ENCODE results near the gene FAM131A. TPM values are rescaled to one million over a fixed set of nuclear protein-coding genes. Genes with fewer than 3 reads are reported as not detected.

Gene FAM131A
- total and polyA plus RNA-seq, 4 donors: 35.4 to 57.3 (median 46.9) TPM

DNA sequence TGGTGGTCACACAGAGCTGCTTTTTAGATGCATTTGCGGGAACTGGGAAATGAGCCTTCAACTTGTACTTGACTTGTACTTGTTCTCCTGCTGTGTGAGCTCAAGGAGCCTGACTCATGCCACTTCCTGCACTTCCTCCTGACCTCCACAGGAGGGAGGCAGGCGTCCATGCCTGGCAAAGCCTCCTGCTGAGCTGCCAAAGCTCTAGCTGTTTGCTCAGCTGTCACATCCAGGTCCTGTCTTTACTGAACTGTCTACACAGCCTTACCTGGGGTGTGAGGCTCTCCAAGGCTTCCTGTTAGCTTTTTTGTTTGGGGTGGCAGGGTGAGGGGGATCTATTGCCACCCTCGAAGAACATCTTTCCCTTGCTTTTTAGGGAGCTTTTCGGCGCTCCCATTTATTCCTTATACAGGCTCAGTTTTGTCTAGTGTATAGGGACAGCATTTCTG is 34.2 kb downstream of the FAM131A start:
- H3K9me3 ChIP-seq (ENCODE audit: control insufficient read depth, insufficient read depth, low read length): no peaks in the 10 kb centered on the region
- no peak overlapping the region for H3K4me3 ChIP-seq (ENCODE audit: low read depth, low read length)
- no peaks in the 10 kb centered on the region for H3K27me3 ChIP-seq (ENCODE audit: control insufficient read depth, insufficient read depth, low read length)
- 6% methylated on average over 2 of the region's 5 CpGs for WGBS (ENCODE audit: insufficient coverage)
- no peak overlapping the region for H3K27ac ChIP-seq (ENCODE audit: low read depth, low read length)
- H3K36me3 ChIP-seq (ENCODE audit: control insufficient read depth, insufficient read depth, low read length): peaks cover 32% of the 10 kb centered on the region
- peak in 5 of 6 donors; percentile 70 to 95 (median 76) for DNase-seq (ENCODE audit: low read depth in 4 of 6, low spot score in 6 of 6)
- peaks cover 21% of the 10 kb centered on the region for H3K4me1 ChIP-seq (ENCODE audit: control insufficient read depth, insufficient read depth, low read length)

DNA sequence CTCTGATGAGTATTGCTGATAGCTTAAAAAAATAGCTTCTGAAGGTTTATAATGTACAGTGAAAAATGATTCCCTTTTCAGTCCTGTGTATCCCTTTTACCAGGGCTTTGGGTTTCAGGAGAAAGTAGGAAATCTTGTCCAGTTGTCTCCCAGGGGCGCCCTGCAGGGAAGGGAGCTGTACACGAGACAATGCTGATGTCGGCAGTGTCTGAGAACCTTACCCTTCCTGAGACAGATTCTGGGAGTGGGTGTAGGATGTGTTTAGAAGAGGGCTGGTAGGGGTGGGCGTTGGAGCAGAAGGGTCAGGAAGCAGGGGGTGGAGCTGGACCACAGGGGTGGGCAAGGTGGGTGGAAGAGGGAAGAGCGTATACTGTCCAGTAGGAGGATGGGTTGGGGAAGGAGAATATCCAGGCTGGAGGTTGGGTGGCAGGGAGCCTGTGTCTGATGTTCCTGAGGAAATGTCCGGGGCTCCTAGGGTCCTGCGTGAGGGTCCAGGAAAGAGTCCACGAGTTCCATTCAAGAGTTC is 35.0 kb downstream of the FAM131A start:
- WGBS (ENCODE audit: insufficient coverage): 76% methylated on average over 8 of the region's 8 CpGs
- no peak overlapping the region for H3K27ac ChIP-seq (ENCODE audit: low read depth, low read length)
- no peak overlapping the region for H3K4me3 ChIP-seq (ENCODE audit: low read depth, low read length)
- peaks cover 22% of the 10 kb centered on the region for H3K4me1 ChIP-seq (ENCODE audit: control insufficient read depth, insufficient read depth, low read length)
- peaks cover 3% of the 10 kb centered on the region for H3K27me3 ChIP-seq (ENCODE audit: control insufficient read depth, insufficient read depth, low read length)
- DNase-seq (ENCODE audit: low read depth in 4 of 6, low spot score in 6 of 6): no peak
- peaks cover 24% of the 10 kb centered on the region for H3K36me3 ChIP-seq (ENCODE audit: control insufficient read depth, insufficient read depth, low read length)
- H3K9me3 ChIP-seq (ENCODE audit: control insufficient read depth, insufficient read depth, low read length): no peaks in the 10 kb centered on the region

DNA sequence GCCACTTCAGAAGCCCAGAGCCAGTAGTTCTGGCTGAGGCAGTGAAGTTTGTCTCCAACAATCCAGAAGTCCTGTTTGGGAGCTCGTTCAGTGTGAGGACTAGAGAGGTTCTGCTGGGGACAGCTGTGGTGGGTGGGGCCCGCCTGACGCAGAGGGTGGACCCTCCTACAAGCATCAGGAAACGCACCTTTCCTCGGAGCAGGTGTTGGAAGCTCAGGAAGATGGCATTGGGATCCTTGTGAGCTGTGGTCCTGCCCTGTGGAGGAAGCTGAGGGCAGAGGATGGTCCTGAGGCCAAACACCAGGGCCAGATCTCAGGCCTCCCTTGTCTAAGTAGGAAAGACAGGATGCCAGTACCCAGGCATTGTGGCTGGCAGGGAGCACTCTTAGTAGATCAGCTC is 35.5 kb downstream of the FAM131A start:
- Histone ChIP-seq H3K27ac (ENCODE audit: low read depth, low read length) (no peak overlapping the region), H3K4me1 (ENCODE audit: control insufficient read depth, insufficient read depth, low read length) (peaks cover 26% of the 10 kb centered on the region), H3K27me3 (ENCODE audit: control insufficient read depth, insufficient read depth, low read length) (peaks cover 3% of the 10 kb centered on the region), H3K36me3 (ENCODE audit: control insufficient read depth, insufficient read depth, low read length) (peaks cover 21% of the 10 kb centered on the region), H3K4me3 (ENCODE audit: low read depth, low read length) (no peak overlapping the region), H3K9me3 (ENCODE audit: control insufficient read depth, insufficient read depth, low read length) (no peaks in the 10 kb centered on the region)
- 82% methylated on average over 3 of the region's 5 CpGs for WGBS (ENCODE audit: insufficient coverage)
- DNase-seq (ENCODE audit: low read depth in 4 of 6, low spot score in 6 of 6): no peak

DNA sequence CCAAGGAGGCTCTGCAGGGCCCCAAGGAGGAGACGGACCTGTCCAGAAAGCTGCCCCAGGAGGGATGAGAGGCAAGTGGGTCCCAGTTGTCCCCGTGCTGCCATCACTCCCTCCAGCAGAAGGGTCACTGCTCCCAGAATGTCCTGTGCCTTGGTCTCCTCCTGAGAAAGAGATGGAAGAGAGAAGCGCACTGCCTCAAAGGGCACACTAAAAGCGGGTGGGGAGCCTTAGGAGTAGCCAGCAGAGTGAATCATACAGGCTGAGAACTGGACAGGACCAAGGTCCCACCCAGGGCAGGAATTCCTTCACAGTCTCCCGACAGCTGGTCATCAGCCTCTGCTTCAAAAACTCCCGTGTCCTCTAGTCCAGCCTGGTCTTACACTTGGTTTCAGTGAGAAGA is 36.0 kb downstream of the FAM131A start:
- no peak for DNase-seq (ENCODE audit: low read depth in 4 of 6, low spot score in 6 of 6)
- Histone ChIP-seq H3K36me3 (ENCODE audit: control insufficient read depth, insufficient read depth, low read length) (peaks cover 17% of the 10 kb centered on the region), H3K4me3 (ENCODE audit: low read depth, low read length) (no peak overlapping the region), H3K9me3 (ENCODE audit: control insufficient read depth, insufficient read depth, low read length) (no peaks in the 10 kb centered on the region), H3K27me3 (ENCODE audit: control insufficient read depth, insufficient read depth, low read length) (peaks cover 3% of the 10 kb centered on the region), H3K4me1 (ENCODE audit: control insufficient read depth, insufficient read depth, low read length) (peaks cover 24% of the 10 kb centered on the region), H3K27ac (ENCODE audit: low read depth, low read length) (no peak overlapping the region)
- WGBS (ENCODE audit: insufficient coverage): 72% methylated on average over 5 of the region's 6 CpGs

DNA sequence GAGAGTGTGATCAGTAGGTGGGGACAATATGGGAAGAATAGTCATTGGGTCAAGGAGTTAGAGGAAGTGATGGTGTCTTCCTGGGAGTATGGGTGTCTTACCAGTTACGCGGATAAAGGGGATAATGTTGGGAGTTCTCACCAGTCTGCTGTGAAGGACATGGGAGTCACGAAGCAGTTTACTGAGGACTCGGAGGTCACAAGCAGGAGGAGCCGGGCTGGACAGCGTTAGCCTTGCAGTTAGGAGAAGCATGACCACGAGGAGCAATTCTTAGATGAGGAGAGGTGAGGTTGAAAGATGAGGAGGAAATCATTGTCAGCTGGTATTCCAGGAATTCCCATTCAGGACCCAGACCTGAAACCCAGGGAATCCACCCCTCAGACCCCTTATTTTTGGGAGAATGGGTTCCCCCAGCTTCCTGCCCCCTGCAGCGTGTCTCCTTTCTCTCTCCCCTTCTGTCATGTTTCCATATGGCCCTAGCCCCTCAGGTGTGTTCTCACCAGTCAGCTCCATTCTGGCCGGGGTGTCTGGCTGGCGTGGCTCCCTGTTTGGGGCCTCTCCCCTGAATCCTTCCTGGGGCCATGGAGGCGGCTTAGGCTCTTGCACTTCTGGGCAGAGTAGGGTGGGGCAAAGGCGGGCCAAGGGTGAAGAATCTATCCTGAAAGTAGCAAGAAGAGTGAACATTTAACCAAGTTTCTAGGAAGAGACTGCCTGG is 38.5 kb downstream of the FAM131A start:
- peaks cover 28% of the 10 kb centered on the region for H3K4me1 ChIP-seq (ENCODE audit: control insufficient read depth, insufficient read depth, low read length)
- no peak for DNase-seq (ENCODE audit: low read depth in 4 of 6, low spot score in 6 of 6)
- 90% methylated on average over 10 of the region's 12 CpGs for WGBS (ENCODE audit: insufficient coverage)
- no peaks in the 10 kb centered on the region for H3K36me3 ChIP-seq (ENCODE audit: control insufficient read depth, insufficient read depth, low read length)
- no peak overlapping the region for H3K27ac ChIP-seq (ENCODE audit: low read depth, low read length)
- H3K4me3 ChIP-seq (ENCODE audit: low read depth, low read length): no peak overlapping the region
- no peaks in the 10 kb centered on the region for H3K9me3 ChIP-seq (ENCODE audit: control insufficient read depth, insufficient read depth, low read length)
- peaks cover 9% of the 10 kb centered on the region for H3K27me3 ChIP-seq (ENCODE audit: control insufficient read depth, insufficient read depth, low read length)

DNA sequence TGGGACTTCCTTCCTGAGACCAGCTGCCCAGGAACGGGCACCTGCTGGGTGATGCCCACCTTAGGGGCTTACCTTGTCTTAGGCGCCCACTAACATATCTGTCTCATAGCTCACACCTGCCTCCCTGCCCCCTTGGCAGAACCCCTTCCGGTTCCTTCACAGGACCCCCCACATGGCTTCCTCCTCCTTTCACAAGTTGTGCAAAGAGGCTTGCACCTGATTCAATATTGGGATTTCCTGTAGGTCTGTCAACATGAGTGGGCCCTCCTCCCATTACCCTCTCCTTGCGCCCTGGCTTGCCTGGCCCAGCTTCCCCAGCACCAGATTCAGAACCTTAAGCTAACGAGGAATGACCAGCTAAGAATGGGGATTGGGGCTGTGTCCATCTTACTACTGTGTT is 40.0 kb downstream of the FAM131A start:
- Histone ChIP-seq H3K36me3 (ENCODE audit: control insufficient read depth, insufficient read depth, low read length) (peaks cover 12% of the 10 kb centered on the region), H3K9me3 (ENCODE audit: control insufficient read depth, insufficient read depth, low read length) (no peaks in the 10 kb centered on the region), H3K4me3 (ENCODE audit: low read depth, low read length) (no peak overlapping the region), H3K27me3 (ENCODE audit: control insufficient read depth, insufficient read depth, low read length) (peaks cover 14% of the 10 kb centered on the region), H3K4me1 (ENCODE audit: control insufficient read depth, insufficient read depth, low read length) (peaks cover 33% of the 10 kb centered on the region), H3K27ac (ENCODE audit: low read depth, low read length) (no peak overlapping the region)
- DNase-seq (ENCODE audit: low read depth in 4 of 6, low spot score in 6 of 6): no peak
- WGBS (ENCODE audit: insufficient coverage): 82% methylated on average over 4 of the region's 5 CpGs

DNA sequence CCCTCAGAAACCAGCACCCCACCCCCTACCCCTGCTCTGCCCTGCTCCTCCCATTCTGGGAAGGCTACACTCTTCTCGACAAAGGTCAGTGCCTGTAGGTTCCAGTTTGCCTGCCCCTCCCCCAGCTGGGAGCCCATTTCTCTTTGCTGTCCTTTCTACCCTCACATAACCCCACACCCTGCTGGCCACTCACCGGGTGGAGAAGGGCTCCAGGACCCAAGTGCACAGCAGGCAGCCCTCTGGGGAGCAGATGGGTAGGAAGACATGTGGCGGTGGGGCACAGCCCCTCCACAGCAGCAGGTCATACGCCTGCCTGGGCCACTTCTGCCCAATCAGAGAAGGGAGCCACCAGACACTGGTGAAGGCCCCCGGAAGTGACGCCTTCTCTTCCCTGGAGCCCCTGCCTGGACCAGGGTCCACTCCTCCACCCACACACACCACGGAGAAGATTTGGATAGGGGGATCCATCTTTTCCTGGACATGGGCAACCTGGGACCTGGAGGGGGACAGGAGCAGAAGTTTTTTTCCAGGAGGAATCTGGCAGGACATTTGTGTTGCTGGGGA is 40.6 kb downstream of the FAM131A start, which contains the start of gene THPO:
Gene THPO (minus strand): TSS at position 326 of the 564 bp plus-strand sequence. CDS start 1,948 bp downstream, outside the sequence.
- no peak for DNase-seq (ENCODE audit: low read depth in 4 of 6, low spot score in 6 of 6)
- peak within 1 kb of the TSS; percentile 25 for H3K27ac ChIP-seq (ENCODE audit: low read depth, low read length)

DNA sequence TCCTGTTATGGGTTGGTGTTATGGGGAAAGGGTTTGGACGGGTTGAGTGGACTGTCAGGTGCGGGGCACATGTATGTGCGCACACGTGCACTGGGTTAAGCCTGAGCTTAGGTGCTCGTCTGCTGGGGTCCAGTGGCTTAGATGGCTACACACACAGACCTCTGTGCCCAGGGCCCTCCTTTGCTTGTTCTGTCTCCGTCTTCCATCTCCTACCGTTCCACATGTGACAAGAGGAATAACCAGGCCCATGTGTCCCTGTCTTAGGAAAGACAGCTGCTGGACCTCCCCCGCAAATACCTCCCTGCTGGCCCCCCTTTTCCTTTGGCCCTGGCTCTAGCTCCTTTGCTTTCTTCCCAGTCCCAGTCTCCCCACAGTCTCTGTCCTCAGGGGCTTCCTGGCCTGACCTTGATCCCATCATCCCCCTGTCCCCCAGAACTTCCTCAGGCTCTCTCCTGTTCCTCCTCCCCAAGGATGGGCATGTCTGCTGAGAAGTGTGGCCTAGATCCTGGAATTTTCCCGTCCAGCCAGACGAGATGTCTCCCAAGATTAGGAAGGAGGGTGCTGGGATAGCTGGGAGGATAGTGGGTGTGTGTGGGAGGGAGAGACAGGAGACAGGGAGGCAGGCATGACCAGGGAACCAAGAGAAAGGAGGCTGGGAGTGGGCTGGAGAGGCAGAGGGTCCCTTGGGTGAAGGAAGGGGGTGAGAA is 41.4 kb downstream of the FAM131A start:
- Histone ChIP-seq H3K27ac (ENCODE audit: low read depth, low read length) (peak overlapping the region; percentile 25), H3K36me3 (ENCODE audit: control insufficient read depth, insufficient read depth, low read length) (peaks cover 22% of the 10 kb centered on the region), H3K4me3 (ENCODE audit: low read depth, low read length) (no peak overlapping the region), H3K27me3 (ENCODE audit: control insufficient read depth, insufficient read depth, low read length) (peaks cover 14% of the 10 kb centered on the region), H3K9me3 (ENCODE audit: control insufficient read depth, insufficient read depth, low read length) (no peaks in the 10 kb centered on the region), H3K4me1 (ENCODE audit: control insufficient read depth, insufficient read depth, low read length) (peaks cover 30% of the 10 kb centered on the region)
- 82% methylated on average over 10 of the region's 10 CpGs for WGBS (ENCODE audit: insufficient coverage)
- no peak for DNase-seq (ENCODE audit: low read depth in 4 of 6, low spot score in 6 of 6)

More for the DNA sequence above, 40.6 kb downstream of the FAM131A start, which contains the start of gene THPO:
- Histone ChIP-seq H3K36me3 (ENCODE audit: control insufficient read depth, insufficient read depth, low read length) (peaks cover 15% of the 10 kb centered on the region), H3K27me3 (ENCODE audit: control insufficient read depth, insufficient read depth, low read length) (peaks cover 14% of the 10 kb centered on the region), H3K4me3 (ENCODE audit: low read depth, low read length) (no peak within 1 kb of the TSS), H3K9me3 (ENCODE audit: control insufficient read depth, insufficient read depth, low read length) (no peaks in the 10 kb centered on the region), H3K4me1 (ENCODE audit: control insufficient read depth, insufficient read depth, low read length) (peaks cover 30% of the 10 kb centered on the region)
- 50% methylated on average over 5 of the region's 7 CpGs for WGBS (ENCODE audit: insufficient coverage)

DNA sequence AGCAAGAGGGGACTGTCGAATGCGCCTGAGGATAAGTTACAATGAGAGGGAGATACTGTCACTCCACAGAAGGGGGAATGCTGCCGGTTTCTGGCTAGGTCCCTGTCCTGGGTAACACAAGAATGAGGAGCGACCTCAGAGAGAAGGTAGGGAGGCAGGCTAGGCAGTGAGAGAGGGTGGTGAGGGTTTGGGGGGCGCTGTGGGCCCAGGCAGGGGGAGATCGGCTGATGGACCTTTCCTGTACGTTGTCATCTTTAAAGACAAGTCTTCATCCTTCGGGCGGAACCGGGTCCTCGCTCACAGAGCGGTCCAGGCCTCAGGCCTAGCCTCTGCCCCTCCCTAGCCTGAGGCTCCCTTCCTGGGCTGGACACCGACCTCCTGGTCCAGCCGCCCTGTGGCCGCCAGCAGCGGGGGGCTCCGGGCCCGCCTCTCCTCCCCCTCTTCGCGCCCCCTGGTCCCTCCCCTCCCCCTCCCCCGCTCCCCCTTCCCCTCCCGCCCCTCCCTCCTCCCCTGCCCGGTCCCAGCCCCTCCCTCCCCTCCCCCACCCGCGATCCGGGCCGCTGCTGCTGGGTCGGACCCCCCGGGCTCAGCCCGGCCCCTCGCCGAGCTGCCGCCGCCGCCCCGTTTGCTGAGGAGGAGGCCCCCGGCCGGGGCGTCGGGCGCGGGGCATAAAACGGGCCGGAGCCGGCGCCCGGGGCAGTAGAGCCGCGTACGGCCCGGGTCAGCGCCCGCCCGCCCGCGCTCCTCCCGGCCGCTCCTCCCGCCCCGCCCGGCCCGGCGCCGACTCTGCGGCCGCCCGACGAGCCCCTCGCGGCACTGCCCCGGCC is 42.2 kb downstream of the FAM131A start, which contains the start of gene CHRD:
Gene CHRD (plus strand): TSS at position 697 of the 827 bp plus-strand sequence. CDS start 265 bp downstream, outside the sequence.
- no peaks in the 10 kb centered on the region for H3K9me3 ChIP-seq (ENCODE audit: control insufficient read depth, insufficient read depth, low read length)
- peaks cover 30% of the 10 kb centered on the region for H3K4me1 ChIP-seq (ENCODE audit: control insufficient read depth, insufficient read depth, low read length)
- peak within 1 kb of the TSS; percentile 19 for H3K4me3 ChIP-seq (ENCODE audit: low read depth, low read length)
- DNase-seq (ENCODE audit: low read depth in 4 of 6, low spot score in 6 of 6): peak in 2 of 6 donors; percentile 38 to 52
- 8% methylated on average over 47 of the region's 71 CpGs for whole genome bisulfite sequencing (ENCODE audit: insufficient coverage)
- peaks cover 25% of the 10 kb centered on the region for H3K36me3 ChIP-seq (ENCODE audit: control insufficient read depth, insufficient read depth, low read length)
- H3K27me3 ChIP-seq (ENCODE audit: control insufficient read depth, insufficient read depth, low read length): peaks cover 14% of the 10 kb centered on the region
- H3K27ac ChIP-seq (ENCODE audit: low read depth, low read length): peak within 1 kb of the TSS; percentile 25
